ENCODE measurements around the gene TPSB2. TPM values are rescaled to one million over a fixed set of nuclear protein-coding genes. Genes with fewer than 3 reads are reported as not detected.

The TPSB2 gene
- total RNA-seq, 1 experiment from 2014 or later, result not detected

Other genes starting within 250 kb of the TPSB2 start
- gene SOX8, start 248.4 kb downstream of the TPSB2 start, total RNA-seq (2014; rRNA removed; shearing (Covaris generic)), result 72.7 and 82.6 TPM in 2 replicates
- gene SSTR5, start 157.4 kb downstream of the TPSB2 start, total RNA-seq (2014; rRNA removed; shearing (Covaris generic)), result not detected in 2 replicates
- 1.5 and 2.6 TPM in 2 replicates for gene C1QTNF8, start 133.9 kb downstream of the TPSB2 start, total RNA-seq (2014; rRNA removed; shearing (Covaris generic))
- gene CACNA1H, start 77.1 kb downstream of the TPSB2 start, total RNA-seq (2014; rRNA removed; shearing (Covaris generic)), result 14.8 and 21.8 TPM in 2 replicates
- not detected in 2 replicates for gene TPSG1, start 4.9 kb downstream of the TPSB2 start, total RNA-seq (2014; rRNA removed; shearing (Covaris generic))
- gene TPSAB1, start 10.5 kb upstream of the TPSB2 start, total RNA-seq (2014; rRNA removed; shearing (Covaris generic)), result not detected in 2 replicates
- gene TPSD1, start 25.9 kb upstream of the TPSB2 start, total RNA-seq (2014; rRNA removed; shearing (Covaris generic)), result not detected in 2 replicates
- 120 and 144 TPM in 2 replicates for gene UBE2I, start 79.5 kb upstream of the TPSB2 start, total RNA-seq (2014; rRNA removed; shearing (Covaris generic))
- 0.25 and 2.0 TPM in 2 replicates for gene BAIAP3, start 103.5 kb upstream of the TPSB2 start, total RNA-seq (2014; rRNA removed; shearing (Covaris generic))
- gene TSR3, start 121.7 kb upstream of the TPSB2 start, total RNA-seq (2014; rRNA removed; shearing (Covaris generic)), result 88.1 and 96.8 TPM in 2 replicates
- 48.6 and 51.1 TPM in 2 replicates for gene GNPTG, start 121.7 kb upstream of the TPSB2 start, total RNA-seq (2014; rRNA removed; shearing (Covaris generic))
- 8.2 and 11.1 TPM in 2 replicates for gene UNKL, start 184.5 kb upstream of the TPSB2 start, total RNA-seq (2014; rRNA removed; shearing (Covaris generic))
- gene UQCC4, start 190.6 kb upstream of the TPSB2 start, total RNA-seq (2014; rRNA removed; shearing (Covaris generic)), result 40.5 and 46.6 TPM in 2 replicates
- not detected in 2 replicates for gene PERCC1, start 200.9 kb upstream of the TPSB2 start, total RNA-seq (2014; rRNA removed; shearing (Covaris generic))
- 0.75 TPM in 1 of 2 replicates, not detected in the other for gene CCDC154, start 214.4 kb upstream of the TPSB2 start, total RNA-seq (2014; rRNA removed; shearing (Covaris generic))
- gene CLCN7, start 244.8 kb upstream of the TPSB2 start, total RNA-seq (2014; rRNA removed; shearing (Covaris generic)), result 195 and 203 TPM in 2 replicates